HEK293 (cell line): Measurements from ENCODE around the gene JMJD6.
A peak's percentile ranks its signal among the peaks of the same experiment; 100 is the strongest.

Experiments
- CTCF ChIA-PET: fragments of 350-600 bp; formaldehyde crosslinking; extraction: SDS; loops from one replicate; lab custom pipeline; 2021; ENCODE audit warnings: antibody characterized with exemption; lab: Yijun Ruan, JAX
- POLR2A ChIA-PET: fragments of 300-600 bp; formaldehyde crosslinking; extraction: SDS; loops from one replicate; lab custom pipeline; 2020; ENCODE audit warnings: antibody characterized with exemption, inconsistent platforms; lab: Yijun Ruan, JAX
- H3K27ac ChIP-seq: fragments of 200-500 bp; sonication (Bioruptor generic); 2 replicates; pipeline ENCODE4 v1.5.1; 2014; ENCODE audit warnings: low read depth, low read length, control low read depth, inconsistent platforms; ENCODE audit errors: extremely low read depth
- H3K36me3 ChIP-seq, 2 experiments: fragments of 200-500 bp in 1 of 2; sonication (Bioruptor generic) in 1 of 2; 1 replicate in 1 of 2; 2 replicates in 1 of 2; pipeline ENCODE4 v1.5.1; 2014 to 2017; ENCODE audit warnings: inconsistent platforms in 2 of 2, low read length in 2 of 2; ENCODE audit not compliant: control insufficient read depth in 2 of 2, insufficient read depth in 1 of 2
- H3K4me1 ChIP-seq: fragments of 200-500 bp; sonication (Bioruptor generic); 2 replicates; pipeline ENCODE4 v1.5.1; 2014; ENCODE audit warnings: mild to moderate bottlenecking, low read length, inconsistent platforms; ENCODE audit not compliant: control insufficient read depth, insufficient read depth
- H3K4me3 ChIP-seq: 2 replicates; pipeline ENCODE4 v1.5.1; 2011; ENCODE audit warnings: low read depth, mild to moderate bottlenecking, control low read depth, low read length, moderate library complexity
- H3K9me3 ChIP-seq: fragments of 200-500 bp; sonication (Bioruptor generic); 2 replicates; pipeline ENCODE4 v1.5.1; 2014; ENCODE audit warnings: low read depth, low read length, inconsistent platforms; ENCODE audit not compliant: control insufficient read depth, insufficient read depth
- FEZF1 ChIP-seq: fragments of 450-650 bp; formaldehyde crosslinking; IDR thresholded peaks from 2 replicates; pipeline ENCODE4 v1.5.1; 2016; ENCODE audit warnings: missing biosample characterization, missing genetic modification characterization
- GFI1B ChIP-seq: fragments of 450-650 bp; formaldehyde crosslinking; IDR thresholded peaks from 2 replicates; pipeline ENCODE4 v1.5.1; 2016; ENCODE audit warnings: missing biosample characterization, missing genetic modification characterization
- GLI2 ChIP-seq: fragments of 450-650 bp; formaldehyde crosslinking; IDR thresholded peaks from 2 replicates; pipeline ENCODE4; 2017; ENCODE audit warnings: missing biosample characterization, missing genetic modification characterization, low read depth, borderline replicate concordance
- GLI4 ChIP-seq: fragments of 450-650 bp; formaldehyde crosslinking; IDR thresholded peaks from 2 replicates; pipeline ENCODE4 v1.5.1; 2016; ENCODE audit warnings: missing biosample characterization, missing genetic modification characterization
- GLIS2 ChIP-seq: fragments of 450-650 bp; formaldehyde crosslinking; IDR thresholded peaks from 2 replicates; pipeline ENCODE4 v1.5.1; 2016; ENCODE audit warnings: missing biosample characterization, missing genetic modification characterization
- KLF1 ChIP-seq: fragments of 450-650 bp; formaldehyde crosslinking; IDR thresholded peaks from 2 replicates; pipeline ENCODE4 v1.5.1; 2016; ENCODE audit warnings: missing biosample characterization, missing genetic modification characterization
- REPIN1 ChIP-seq: fragments of 450-650 bp; formaldehyde crosslinking; IDR thresholded peaks from 2 replicates; pipeline ENCODE4 v1.5.1; 2017; ENCODE audit warnings: missing biosample characterization, missing genetic modification characterization, low read depth
- SP2 ChIP-seq: fragments of 450-650 bp; formaldehyde crosslinking; IDR thresholded peaks from 2 replicates; pipeline ENCODE4 v1.5.1; 2016; ENCODE audit warnings: missing biosample characterization, missing genetic modification characterization
- SP3 ChIP-seq: fragments of 450-650 bp; formaldehyde crosslinking; IDR thresholded peaks from 2 replicates; pipeline ENCODE4 v1.5.1; 2016; ENCODE audit warnings: missing biosample characterization, missing genetic modification characterization
- TCF7L2 ChIP-seq: IDR thresholded peaks from 2 replicates; pipeline ENCODE4 v1.6.1; 2011; ENCODE audit warnings: low read depth, mild to moderate bottlenecking, inconsistent platforms, low read length, moderate library complexity, borderline replicate concordance
- YY2 ChIP-seq: fragments of 450-650 bp; formaldehyde crosslinking; IDR thresholded peaks from 2 replicates; pipeline ENCODE4 v1.5.1; 2016; ENCODE audit warnings: missing biosample characterization, missing genetic modification characterization
- ZBTB17 ChIP-seq: fragments of 450-650 bp; formaldehyde crosslinking; IDR thresholded peaks from 2 replicates; pipeline ENCODE4 v1.5.1; 2016; ENCODE audit warnings: missing biosample characterization, missing genetic modification characterization
- ZBTB7A ChIP-seq: fragments of 450-650 bp; formaldehyde crosslinking; IDR thresholded peaks from 2 replicates; pipeline ENCODE4 v1.5.1; 2016; ENCODE audit warnings: low read depth, missing biosample characterization, missing genetic modification characterization
- ZBTB8A ChIP-seq: fragments of 450-650 bp; formaldehyde crosslinking; IDR thresholded peaks from 2 replicates; pipeline ENCODE4 v1.5.1; 2016; ENCODE audit warnings: missing biosample characterization, missing genetic modification characterization
- ZIC2 ChIP-seq: fragments of 450-650 bp; formaldehyde crosslinking; IDR thresholded peaks from 2 replicates; pipeline ENCODE4 v1.5.1; 2016; ENCODE audit warnings: missing biosample characterization, missing genetic modification characterization
- ZNF16 ChIP-seq: fragments of 450-650 bp; formaldehyde crosslinking; IDR thresholded peaks from 2 replicates; pipeline ENCODE4 v1.5.1; 2016; ENCODE audit warnings: low read depth, missing biosample characterization, missing genetic modification characterization
- ZNF221 ChIP-seq: fragments of 450-650 bp; formaldehyde crosslinking; IDR thresholded peaks from 2 replicates; pipeline ENCODE4 v1.5.1; 2017; ENCODE audit warnings: missing biosample characterization, missing genetic modification characterization, borderline replicate concordance
- ZNF248 ChIP-seq: fragments of 450-650 bp; formaldehyde crosslinking; IDR thresholded peaks from 2 replicates; pipeline ENCODE4 v1.5.1; 2017; ENCODE audit warnings: missing biosample characterization, missing genetic modification characterization
- ZNF311 ChIP-seq: fragments of 450-650 bp; formaldehyde crosslinking; IDR thresholded peaks from 2 replicates; pipeline ENCODE4 v1.5.1; 2017; ENCODE audit warnings: missing biosample characterization, missing genetic modification characterization, borderline replicate concordance
- ZNF341 ChIP-seq: fragments of 450-650 bp; formaldehyde crosslinking; IDR thresholded peaks from 2 replicates; pipeline ENCODE4; 2016; ENCODE audit warnings: low read depth, missing biosample characterization, missing genetic modification characterization
- ZNF366 ChIP-seq: fragments of 450-650 bp; formaldehyde crosslinking; conservative IDR thresholded peaks from 2 replicates; pipeline ENCODE4 v1.5.1; 2016; ENCODE audit warnings: missing biosample characterization, missing genetic modification characterization
- ZNF37A ChIP-seq: fragments of 450-650 bp; IDR thresholded peaks from 2 replicates; pipeline ENCODE4 v1.5.1; 2018; ENCODE audit warnings: missing biosample characterization, missing genetic modification characterization
- ZNF548 ChIP-seq: fragments of 450-650 bp; formaldehyde crosslinking; IDR thresholded peaks from 2 replicates; pipeline ENCODE4 v1.5.1; 2016; ENCODE audit warnings: missing biosample characterization, missing genetic modification characterization
- ZNF555 ChIP-seq: fragments of 450-650 bp; formaldehyde crosslinking; conservative IDR thresholded peaks from 2 replicates; pipeline ENCODE4 v1.5.1; 2017; ENCODE audit warnings: missing biosample characterization, mild to moderate bottlenecking, missing genetic modification characterization, inconsistent platforms
- ZNF561 ChIP-seq: fragments of 450-650 bp; IDR thresholded peaks from 2 replicates; pipeline ENCODE4 v1.5.1; 2018; ENCODE audit warnings: missing biosample characterization, missing genetic modification characterization, borderline replicate concordance
- ZNF600 ChIP-seq: fragments of 450-650 bp; formaldehyde crosslinking; IDR thresholded peaks from 2 replicates; pipeline ENCODE4 v1.5.1; 2016; ENCODE audit warnings: missing biosample characterization, missing genetic modification characterization
- ZNF629 ChIP-seq: fragments of 450-650 bp; formaldehyde crosslinking; IDR thresholded peaks from 2 replicates; pipeline ENCODE4 v1.5.1; 2017; ENCODE audit warnings: missing biosample characterization, missing genetic modification characterization
- ZNF658 ChIP-seq: fragments of 450-650 bp; formaldehyde crosslinking; IDR thresholded peaks from 2 replicates; pipeline ENCODE4; 2016; ENCODE audit warnings: missing biosample characterization, missing genetic modification characterization
- ZNF707 ChIP-seq: fragments of 450-650 bp; formaldehyde crosslinking; IDR thresholded peaks from 2 replicates; pipeline ENCODE4 v1.5.1; 2016; ENCODE audit warnings: missing biosample characterization, missing genetic modification characterization
- ZSCAN16 ChIP-seq: fragments of 450-650 bp; formaldehyde crosslinking; IDR thresholded peaks from 2 replicates; pipeline ENCODE4 v1.5.1; 2016; ENCODE audit warnings: missing biosample characterization, missing genetic modification characterization
- ZXDB ChIP-seq: fragments of 450-650 bp; formaldehyde crosslinking; IDR thresholded peaks from 2 replicates; pipeline ENCODE4 v1.5.1; 2016; ENCODE audit warnings: missing biosample characterization, missing genetic modification characterization
- TF ChIP-seq, protein P1 (sequence below): fragments of 450-650 bp; formaldehyde crosslinking; IDR thresholded peaks from 2 replicates; pipeline ENCODE4; 2016; ENCODE audit warnings: missing biosample characterization, missing genetic modification characterization
- TF ChIP-seq, protein P2 (sequence below): IDR thresholded peaks from 2 replicates; pipeline ENCODE4 v1.6.1; 2011; ENCODE audit warnings: mild to moderate bottlenecking, low read depth, low read length, borderline replicate concordance
- TF ChIP-seq, protein P3 (sequence below): fragments of 450-650 bp; formaldehyde crosslinking; IDR thresholded peaks from 2 replicates; pipeline ENCODE4 v1.5.1; 2016; ENCODE audit warnings: missing biosample characterization, missing genetic modification characterization
- TF ChIP-seq, protein P4 (sequence below): fragments of 450-650 bp; formaldehyde crosslinking; IDR thresholded peaks from 2 replicates; pipeline ENCODE4 v1.5.1; 2017; ENCODE audit warnings: missing biosample characterization, missing genetic modification characterization

JMJD6 gene

DNA sequence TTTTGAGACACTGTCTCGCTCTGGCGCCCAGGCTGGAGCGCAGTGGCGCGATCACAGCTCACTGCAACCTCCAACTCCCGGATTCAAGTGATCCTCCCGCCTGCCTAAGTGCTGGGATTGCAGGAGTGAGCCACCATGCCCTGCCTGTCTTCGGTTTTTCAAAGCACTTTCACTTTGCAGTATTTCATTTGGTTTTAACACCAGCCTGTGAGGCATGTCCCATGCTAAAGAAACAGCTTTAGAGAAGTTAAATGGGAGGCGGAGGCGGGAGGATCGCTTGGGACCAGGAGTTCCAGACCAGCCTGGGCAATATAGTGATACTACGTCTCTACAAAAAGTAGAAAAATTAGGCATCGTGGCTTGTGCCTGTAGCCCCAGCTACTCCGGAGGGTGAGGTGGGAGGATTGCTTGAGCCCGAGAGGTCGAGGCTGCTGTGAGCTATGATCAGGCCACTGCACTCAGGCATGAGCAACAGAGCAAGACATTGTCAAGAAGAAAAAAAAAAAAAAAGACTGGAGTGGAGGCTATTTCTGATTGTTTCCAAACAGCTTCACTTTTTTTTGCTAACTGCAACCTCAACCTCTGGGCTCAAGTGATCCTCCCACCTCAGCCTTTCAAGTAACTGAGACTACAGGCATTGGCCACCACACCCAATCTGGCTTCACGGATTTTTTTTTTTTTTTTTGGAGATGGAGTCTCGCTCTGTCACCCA is 1.5 kb upstream of the JMJD6 start:
- CTCF ChIA-PET, result interaction anchor here (0.6 to 8.7 kb wide), 10 partner anchors 7 to 526 kb away, joined by 3 to 68 read pairs (median 5); partner anchors contain the start of genes MGAT5B and MXRA7
- Histone ChIP-seq H3K4me1 (peaks cover 7% of the 10 kb centered on the region), H3K4me3 (peak overlapping the region; percentile 93), H3K9me3 (no peaks in the 10 kb centered on the region), H3K36me3 (peaks cover 38 to 54% of the 10 kb centered on the region in 2 experiments), H3K27ac (peak overlapping the region; percentile 34; the same call in 1 of the 2 replicates)
- POLR2A ChIA-PET, result interaction anchor here (0.5 to 4.6 kb wide), 18 partner anchors 9 to 578 kb away, joined by 3 to 68 read pairs (median 4); partner anchors contain the start of genes MFSD11 and SRSF2
- TF ChIP-seq SP3 (tag by site-specific recombination) (no peak), ZNF555 (tag by site-specific recombination) (no peak), REPIN1 (no peak), ZNF221 (tag by site-specific recombination) (no peak), ZNF248 (tag by site-specific recombination) (no peak), ZXDB (tag by site-specific recombination) (no peak), SP2 (tag by site-specific recombination) (peak; percentile 33; the same call in 1 of the 2 replicates), ZNF629 (tag by site-specific recombination) (no peak), ZNF366 (tag by site-specific recombination) (no peak), ZNF16 (tag by site-specific recombination) (no peak), GFI1B (peak; percentile 79; the same call in 1 of the 2 replicates), ZNF561 (tag by site-specific recombination) (no peak), ZNF658 (tag by site-specific recombination) (no peak), GLI2 (tag by site-specific recombination) (no peak), FEZF1 (tag by site-specific recombination) (no peak), KLF1 (tag by site-specific recombination) (peak; percentile 37), ZNF600 (tag by site-specific recombination) (0 out of 2 replicates have a peak, but pooled peaks have one; percentile 41), ZNF341 (tag by site-specific recombination) (no peak), ZNF37A (tag by site-specific recombination) (no peak), ZBTB8A (tag by site-specific recombination) (peak; percentile 42; the same call in 1 of the 2 replicates), ZNF311 (tag by site-specific recombination) (no peak), GLIS2 (no peak), ZBTB17 (tag by site-specific recombination) (peak; percentile 98), GLI4 (tag by site-specific recombination) (no peak), ZNF707 (tag by site-specific recombination) (no peak), ZBTB7A (tag by site-specific recombination) (no peak), YY2 (tag by site-specific recombination) (no peak), ZNF548 (no peak), TCF7L2 (no peak), ZSCAN16 (no peak), ZIC2 (tag by site-specific recombination) (no peak)
- TF ChIP-seq, protein P1, sequence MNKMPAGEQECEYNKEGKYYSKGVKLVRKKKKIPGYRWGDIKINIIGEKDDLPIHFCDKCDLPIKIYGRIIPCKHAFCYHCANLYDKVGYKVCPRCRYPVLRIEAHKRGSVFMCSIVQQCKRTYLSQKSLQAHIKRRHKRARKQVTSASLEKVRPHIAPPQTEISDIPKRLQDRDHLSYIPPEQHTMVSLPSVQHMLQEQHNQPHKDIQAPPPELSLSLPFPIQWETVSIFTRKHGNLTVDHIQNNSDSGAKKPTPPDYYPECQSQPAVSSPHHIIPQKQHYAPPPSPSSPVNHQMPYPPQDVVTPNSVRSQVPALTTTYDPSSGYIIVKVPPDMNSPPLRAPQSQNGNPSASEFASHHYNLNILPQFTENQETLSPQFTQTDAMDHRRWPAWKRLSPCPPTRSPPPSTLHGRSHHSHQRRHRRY (tag by site-specific recombination), result no peak
- TF ChIP-seq, protein P2, sequence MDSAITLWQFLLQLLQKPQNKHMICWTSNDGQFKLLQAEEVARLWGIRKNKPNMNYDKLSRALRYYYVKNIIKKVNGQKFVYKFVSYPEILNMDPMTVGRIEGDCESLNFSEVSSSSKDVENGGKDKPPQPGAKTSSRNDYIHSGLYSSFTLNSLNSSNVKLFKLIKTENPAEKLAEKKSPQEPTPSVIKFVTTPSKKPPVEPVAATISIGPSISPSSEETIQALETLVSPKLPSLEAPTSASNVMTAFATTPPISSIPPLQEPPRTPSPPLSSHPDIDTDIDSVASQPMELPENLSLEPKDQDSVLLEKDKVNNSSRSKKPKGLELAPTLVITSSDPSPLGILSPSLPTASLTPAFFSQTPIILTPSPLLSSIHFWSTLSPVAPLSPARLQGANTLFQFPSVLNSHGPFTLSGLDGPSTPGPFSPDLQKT, result no peak
- TF ChIP-seq, protein P3, sequence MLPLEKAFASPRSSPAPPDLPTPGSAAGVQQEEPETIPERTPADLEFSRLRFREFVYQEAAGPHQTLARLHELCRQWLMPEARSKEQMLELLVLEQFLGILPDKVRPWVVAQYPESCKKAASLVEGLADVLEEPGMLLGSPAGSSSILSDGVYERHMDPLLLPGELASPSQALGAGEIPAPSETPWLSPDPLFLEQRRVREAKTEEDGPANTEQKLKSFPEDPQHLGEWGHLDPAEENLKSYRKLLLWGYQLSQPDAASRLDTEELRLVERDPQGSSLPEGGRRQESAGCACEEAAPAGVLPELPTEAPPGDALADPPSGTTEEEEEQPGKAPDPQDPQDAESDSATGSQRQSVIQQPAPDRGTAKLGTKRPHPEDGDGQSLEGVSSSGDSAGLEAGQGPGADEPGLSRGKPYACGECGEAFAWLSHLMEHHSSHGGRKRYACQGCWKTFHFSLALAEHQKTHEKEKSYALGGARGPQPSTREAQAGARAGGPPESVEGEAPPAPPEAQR (tag by site-specific recombination), result no peak
- TF ChIP-seq, protein P4, sequence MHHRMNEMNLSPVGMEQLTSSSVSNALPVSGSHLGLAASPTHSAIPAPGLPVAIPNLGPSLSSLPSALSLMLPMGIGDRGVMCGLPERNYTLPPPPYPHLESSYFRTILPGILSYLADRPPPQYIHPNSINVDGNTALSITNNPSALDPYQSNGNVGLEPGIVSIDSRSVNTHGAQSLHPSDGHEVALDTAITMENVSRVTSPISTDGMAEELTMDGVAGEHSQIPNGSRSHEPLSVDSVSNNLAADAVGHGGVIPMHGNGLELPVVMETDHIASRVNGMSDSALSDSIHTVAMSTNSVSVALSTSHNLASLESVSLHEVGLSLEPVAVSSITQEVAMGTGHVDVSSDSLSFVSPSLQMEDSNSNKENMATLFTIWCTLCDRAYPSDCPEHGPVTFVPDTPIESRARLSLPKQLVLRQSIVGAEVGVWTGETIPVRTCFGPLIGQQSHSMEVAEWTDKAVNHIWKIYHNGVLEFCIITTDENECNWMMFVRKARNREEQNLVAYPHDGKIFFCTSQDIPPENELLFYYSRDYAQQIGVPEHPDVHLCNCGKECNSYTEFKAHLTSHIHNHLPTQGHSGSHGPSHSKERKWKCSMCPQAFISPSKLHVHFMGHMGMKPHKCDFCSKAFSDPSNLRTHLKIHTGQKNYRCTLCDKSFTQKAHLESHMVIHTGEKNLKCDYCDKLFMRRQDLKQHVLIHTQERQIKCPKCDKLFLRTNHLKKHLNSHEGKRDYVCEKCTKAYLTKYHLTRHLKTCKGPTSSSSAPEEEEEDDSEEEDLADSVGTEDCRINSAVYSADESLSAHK, result no peak
